NCI-H2196 treated with DMSO at 0.1 percent for 48 hours (cell line): Measurements from ENCODE around the gene NLE1.
"Not testable (repeated sequence)": the region's sequence is repeated elsewhere in the genome, so short reads cannot be mapped to it uniquely, and the experiment has no call there.

Experiments
- DNase-seq: peaks from one replicate; lab custom pipeline; 2025; ENCODE audit not compliant: unreplicated experiment; lab: John Stamatoyannopoulos, UW

The NLE1 gene

GRCh38 chr17:35141681-35142466, at the start of gene NLE1:
NLE1 (minus strand) TSS chr17:35142303; CDS start chr17:35142275, 28 bp downstream.
- DNase-seq, result peak; percentile 23

DNA sequence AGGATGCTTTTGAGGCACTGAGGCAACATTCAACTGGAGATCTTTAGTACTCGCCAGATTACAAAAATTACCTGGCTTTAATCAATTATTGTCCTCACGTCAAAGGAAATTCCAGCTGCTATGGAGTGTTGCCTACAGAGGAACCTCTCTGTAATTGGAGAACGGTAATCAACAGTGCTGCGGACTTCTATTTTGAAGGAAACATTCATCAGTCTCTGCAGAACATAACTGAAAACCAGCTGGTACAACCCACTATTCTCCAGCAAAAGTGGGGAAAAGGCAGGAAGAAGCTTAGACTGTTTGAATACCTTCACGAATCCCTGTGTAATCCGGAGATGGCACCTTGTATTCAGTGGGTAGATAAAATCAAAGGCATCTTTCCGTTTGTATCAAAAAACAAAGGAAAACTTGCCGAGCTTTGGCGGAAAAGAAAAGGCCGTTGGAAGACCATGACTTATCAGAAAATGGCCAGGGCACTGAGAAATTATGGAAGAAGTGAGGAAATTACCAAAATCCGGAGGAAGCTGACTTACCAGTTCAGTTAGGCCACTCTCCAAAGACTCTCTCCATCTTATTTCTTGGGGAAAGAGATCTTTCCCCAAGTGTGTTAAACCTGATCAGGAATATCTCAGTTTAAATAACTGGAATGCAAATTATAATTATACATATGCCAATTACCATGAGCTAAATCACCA, 49.0 kb upstream of the NLE1 start:
- DNase-seq, result no peak

DNA sequence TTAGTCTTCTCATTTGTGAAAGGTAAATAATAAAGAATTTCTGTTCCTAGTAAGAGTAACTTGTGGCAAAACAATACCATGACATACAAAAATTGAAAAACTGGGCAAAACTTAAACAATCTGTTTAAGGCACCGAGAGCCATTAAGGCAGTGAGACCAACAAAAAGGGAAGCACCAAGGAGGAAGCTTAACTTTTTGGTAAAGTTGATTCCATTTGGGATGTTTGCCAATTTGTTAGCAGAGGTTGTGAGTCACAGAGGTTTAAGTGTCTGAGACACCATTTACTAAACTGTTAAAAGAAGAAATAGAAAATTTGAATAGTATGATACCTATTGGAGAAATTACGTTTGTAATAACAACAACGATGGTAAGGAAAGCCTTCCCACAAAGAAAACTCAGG, 47.2 kb upstream of the NLE1 start:
- DNase-seq, result no peak

DNA sequence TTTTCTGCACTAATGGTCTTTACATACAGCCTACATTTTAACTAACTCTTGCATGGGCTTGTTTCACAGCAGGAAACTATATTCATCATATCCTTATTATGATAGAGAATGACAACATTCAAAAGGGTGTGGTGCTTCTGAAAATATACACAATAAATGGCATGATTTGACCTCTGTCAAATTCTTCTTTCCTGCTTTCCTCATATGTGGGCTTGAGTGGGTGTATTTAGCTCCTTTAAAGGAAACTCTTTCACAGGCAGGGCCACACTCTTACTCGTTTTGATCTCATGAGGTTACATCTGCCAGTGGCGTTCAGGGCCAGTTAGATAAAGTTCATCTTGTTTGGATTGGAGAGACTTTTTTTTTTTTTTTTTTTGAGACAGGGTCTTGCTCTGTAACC, 46.0 kb upstream of the NLE1 start:
- no peak for DNase-seq

- DNase-seq, result no peak
Measured at GRCh38 chr17:35187481-35187880, 45.4 kb upstream of the NLE1 start.

- DNase-seq, result no peak
Measured at GRCh38 chr17:35185849-35186248, 43.7 kb upstream of the NLE1 start.

DNA sequence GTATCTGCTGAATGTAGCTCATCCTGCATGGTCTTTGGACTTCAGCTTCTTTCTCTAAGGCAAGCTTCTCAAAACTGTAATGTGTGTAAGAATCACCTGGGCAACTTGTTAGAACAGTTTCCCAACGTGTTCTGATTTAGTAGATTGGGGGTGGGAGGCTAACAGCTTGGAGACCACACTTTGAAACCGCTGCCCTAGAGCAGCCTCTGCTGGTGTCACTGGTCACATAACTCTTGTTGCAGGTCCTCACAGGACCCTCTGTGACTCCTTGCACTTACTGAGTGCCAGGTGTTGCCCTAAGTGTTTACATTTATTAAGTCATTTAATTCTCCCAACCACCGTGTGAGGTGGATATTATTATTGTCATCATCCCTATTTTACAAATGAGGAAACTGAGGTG, 42.2 kb upstream of the NLE1 start:
- no peak for DNase-seq

GRCh38 chr17:35183332-35183731, 41.2 kb upstream of the NLE1 start:
- DNase-seq, result no peak

- not testable (repeated sequence) for DNase-seq
Measured at GRCh38 chr17:35179379-35179778, 37.3 kb upstream of the NLE1 start.

GRCh38 chr17:35176897-35177296, 34.8 kb upstream of the NLE1 start:
- no peak for DNase-seq

- DNase-seq, result no peak
Measured at GRCh38 chr17:35175638-35176415, 33.7 kb upstream of the NLE1 start.

GRCh38 chr17:35174835-35175334, 32.8 kb upstream of the NLE1 start:
- DNase-seq, result no peak

DNA sequence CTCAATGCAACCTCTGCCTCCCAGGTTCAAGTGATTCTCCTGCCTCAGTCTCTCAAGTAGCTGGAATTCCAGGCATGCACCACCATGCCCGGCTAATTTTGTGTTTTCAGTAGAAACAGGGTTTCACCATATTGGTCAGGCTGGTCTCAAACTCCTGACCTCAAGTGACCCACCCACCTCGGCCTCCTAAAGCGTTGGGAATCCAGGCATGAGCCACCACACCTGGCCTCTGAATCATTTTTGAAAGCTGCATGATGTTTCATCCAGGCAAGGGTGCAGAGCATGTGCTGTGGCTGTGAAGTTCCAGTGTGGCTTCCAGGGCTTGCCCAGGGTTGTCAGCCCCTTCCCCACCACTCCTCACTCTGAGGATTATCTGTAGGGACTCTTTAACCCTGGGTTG, 30.2 kb upstream of the NLE1 start:
- DNase-seq, result not testable (repeated sequence)

- DNase-seq, result no peak
Measured at GRCh38 chr17:35171834-35172233, 29.7 kb upstream of the NLE1 start.

GRCh38 chr17:35170968-35171771, 29.1 kb upstream of the NLE1 start:
- DNase-seq, result no peak

GRCh38 chr17:35169835-35170363, 27.8 kb upstream of the NLE1 start:
- DNase-seq, result no peak

- no peak for DNase-seq
Measured at GRCh38 chr17:35167666-35168065, 25.6 kb upstream of the NLE1 start.

DNA sequence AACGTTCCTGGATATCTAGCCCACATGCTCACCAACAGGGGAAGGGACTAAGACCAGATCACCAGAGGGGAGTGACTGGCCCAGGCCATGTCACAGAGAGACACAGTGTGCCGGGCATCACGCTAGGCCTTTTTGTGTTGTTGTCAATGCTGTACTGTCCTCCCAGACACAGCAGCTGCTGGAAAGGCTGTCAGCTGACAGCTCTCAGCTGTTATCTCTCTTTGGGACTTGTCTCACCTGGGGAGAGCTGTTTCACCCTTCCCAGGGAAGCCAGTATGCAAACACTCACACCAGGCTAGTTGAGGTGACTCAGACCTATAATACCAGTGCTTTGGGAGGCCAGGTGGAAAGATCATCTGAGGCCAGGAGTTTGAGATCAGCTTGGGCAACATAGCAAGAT, 24.9 kb upstream of the NLE1 start:
- no peak for DNase-seq

DNA sequence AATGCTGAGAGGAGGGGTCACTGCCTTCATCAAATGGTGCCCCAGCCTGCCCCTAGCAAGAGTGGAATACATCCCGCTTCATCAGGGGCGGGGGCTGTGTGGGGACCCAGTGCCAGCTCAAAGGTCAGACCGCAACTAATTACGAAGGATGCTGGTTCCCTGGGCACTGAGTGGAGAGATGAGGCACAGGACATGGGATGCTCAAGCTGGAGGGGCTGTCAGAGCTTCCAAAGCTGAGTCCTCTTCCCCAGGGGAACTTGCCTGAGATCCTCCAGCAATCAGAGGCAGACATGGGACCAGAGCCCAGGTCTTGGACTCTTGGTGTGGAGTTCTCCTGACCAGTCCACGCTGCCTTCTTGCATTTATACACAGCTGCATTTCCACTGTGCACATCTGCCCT, 24.4 kb upstream of the NLE1 start:
- no peak for DNase-seq

DNA sequence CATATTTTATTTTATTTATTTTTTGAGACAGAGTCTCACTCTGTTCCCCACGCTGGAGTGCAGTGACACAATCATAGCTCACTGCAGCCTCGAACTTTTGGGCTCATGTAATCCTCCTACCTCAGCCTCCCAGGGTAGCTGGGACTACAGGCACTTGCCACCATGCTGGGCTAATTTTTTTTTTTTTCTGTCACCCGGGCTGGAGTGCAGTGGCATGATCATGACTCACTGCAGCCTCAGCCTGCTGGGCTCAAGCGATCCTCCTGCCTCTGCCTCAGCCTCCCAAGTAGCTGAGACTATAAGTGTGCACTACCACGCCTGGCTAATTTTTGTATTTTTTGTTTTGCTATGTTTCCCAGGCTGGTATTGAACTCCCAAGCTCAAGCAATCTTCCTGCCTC, 22.6 kb upstream of the NLE1 start:
- DNase-seq, result no peak

DNA sequence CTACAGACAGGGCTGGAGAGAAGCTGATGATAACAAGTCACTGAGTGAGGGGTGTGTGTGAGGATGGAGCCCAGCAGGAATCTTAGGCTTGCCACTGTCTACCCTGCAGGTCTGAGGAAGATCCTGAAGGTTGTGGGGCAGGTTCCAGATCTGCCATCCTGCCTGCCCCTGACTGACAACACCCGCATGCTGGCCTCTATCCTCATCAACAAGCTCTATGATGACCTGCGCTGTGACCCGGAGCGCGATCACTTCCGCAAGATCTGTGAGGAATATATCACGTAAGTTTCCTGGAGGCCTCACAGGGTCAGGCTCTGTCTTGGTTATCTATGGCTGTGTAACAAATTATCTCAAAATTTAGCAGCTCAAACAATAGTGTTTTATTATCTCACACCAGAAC, 21.8 kb upstream of the NLE1 start:
- no peak for DNase-seq
